ENCODE results near the gene FGD2.
"Not testable (repeated sequence)": the region's sequence is repeated elsewhere in the genome, so short reads cannot be mapped to it uniquely, and the experiment has no call there.

FGD2 gene

DNA sequence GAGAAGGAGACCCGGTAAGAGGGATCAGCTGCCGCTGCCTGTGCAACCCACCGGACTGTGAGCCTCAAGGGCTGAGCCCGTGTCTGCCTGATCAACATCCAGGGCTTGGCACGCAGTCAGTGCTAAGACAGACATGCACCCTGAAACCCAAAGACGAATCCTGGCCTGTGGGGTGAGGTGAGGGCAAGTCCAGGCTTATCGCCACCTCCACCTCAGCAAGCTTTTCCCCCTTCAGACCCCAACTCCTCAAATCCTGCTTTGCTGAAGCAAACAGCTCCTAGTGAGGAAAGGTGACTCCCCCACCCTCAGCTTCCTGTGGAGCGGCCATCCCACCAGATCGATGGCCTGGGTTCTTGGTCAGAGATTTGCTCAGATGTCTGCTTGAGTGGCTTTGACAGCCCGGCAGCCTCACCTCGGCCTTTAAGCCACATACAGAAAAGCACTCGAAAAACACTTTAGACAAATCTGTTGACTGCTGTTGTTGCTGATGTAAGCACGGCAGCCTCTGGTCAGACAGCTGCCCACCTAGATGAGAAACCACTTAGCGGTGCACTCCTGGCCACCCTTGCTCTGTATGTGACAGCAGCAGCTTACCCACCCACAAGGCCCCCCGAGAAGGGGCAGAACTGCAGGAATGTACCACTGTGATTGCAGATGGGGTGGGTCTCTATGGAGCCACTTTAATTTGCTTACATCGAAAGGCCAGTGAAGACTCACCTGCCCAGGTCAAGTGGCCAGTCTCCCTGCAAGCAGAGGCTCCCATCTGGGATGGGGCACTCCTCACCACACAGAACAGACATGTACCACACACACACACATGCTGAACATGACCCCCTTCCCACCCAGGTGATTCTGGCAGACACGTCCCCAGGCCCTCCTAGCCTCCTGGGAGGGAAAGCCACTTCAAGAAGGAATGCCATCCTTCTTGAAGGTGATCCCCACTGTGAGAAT lies 34.3 kb upstream of the FGD2 start:
- no peak for DNase-seq

DNA sequence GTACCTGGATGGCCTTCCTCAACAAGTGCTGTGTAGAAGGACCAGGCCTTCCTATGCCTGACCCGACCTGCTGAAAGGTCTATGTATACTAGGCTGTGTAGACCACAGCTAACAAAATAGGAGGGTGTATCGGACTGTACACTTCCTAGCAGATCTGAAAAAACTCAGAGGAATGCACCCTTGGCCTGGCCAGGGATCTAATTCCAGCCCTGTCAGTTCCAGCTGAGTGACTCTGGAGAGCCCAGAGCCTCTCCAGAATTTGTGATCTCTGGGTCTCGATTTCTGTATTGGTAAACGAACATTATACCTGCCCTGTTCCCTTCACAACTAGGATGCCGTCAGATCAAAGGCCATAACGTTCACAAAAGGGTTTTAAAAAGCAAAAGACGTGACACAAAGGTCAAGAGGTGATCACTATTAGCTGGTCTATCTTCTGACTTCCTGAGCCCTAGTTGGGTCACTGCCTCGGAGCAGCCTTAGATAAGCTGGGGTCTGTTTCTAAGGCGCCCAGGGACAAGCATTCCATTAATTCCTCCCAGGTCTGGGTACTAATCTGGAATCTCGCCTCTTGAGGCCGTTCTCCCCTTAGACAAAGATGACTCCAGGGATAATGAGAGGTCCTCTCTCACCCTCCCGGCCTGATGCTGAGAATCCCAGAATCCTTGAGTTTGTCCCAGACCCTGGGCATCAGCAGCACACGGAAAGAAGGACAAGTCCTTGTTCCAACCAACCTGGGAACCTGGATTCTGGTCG lies 33.4 kb upstream of the FGD2 start:
- no peak for DNase-seq

DNA sequence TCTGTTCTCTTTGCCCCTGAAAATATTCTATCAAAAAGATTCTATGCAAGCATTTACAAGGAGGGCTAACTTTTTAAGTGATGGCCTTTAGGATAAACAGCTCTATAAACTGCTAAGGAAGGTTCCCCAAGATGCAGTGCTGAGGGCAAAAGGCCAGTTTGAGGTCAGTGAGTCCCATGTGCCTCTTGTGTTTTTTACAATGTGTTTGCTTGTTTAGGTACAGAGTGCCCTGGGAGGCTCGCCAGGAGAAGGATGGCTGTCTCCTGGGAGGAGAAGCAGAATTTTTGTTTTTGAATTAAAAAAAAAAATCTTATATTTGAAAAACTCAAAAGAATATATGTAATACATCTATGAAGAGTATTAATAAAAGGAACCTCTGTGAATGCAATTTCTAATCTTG lies 32.3 kb upstream of the FGD2 start:
- no peak for DNase-seq

DNA sequence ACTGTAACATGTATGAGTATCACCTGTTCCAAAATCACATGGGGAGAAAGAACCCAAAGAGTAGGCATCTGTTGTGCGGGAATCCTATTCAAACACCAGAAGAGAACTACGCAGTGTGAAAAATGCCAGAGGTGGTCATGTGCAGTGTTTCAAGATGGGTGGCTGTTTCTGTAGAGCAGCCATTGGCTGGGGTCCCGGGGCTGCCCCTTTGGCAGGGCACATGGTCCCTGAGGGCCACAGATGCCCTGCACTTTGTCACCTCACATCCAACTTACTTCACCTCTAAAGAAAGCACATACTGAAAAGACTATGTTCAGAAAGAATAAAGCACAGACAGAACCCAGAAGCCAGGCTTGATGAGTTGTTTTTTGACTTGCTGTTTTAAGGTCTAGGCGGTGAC lies 31.8 kb upstream of the FGD2 start:
- no peak for DNase-seq

DNA sequence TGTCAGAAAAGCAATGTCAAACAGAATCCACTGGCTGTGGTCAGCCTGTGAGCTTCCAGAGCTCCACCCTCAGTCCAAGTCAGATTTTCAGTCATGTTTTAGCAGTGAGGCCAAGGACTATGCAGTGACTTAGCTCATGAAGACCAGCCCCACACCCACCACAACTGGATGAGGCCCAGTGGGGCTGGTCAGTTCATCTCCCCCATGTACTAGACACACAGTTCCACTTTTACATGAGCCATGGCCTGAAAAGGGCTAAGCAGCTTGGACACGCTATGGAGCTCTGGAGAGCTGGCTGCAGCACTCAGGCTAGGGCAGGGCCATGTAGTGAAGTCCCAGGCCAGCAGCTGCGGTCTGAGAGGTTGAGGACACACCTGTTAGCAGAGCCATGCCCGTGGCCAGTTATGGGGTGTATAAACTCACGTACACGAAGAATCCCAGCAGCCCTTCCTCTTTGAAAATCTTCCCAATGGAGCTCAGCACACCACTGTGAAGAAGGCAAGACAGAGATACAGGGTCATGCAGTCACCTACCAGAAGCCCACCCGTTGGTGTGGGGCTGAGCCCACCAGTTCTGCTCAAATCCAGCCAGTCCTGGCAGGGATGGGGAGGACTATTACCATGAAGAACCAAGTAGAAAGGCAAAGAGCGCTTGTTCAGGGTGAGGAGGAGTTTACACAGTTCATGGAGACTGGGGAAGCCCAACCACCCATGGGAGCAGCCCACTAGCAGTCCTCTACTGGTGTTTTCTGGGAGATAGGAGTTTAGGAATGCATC lies 30.0 kb upstream of the FGD2 start:
- DNase-seq, result no peak

DNA sequence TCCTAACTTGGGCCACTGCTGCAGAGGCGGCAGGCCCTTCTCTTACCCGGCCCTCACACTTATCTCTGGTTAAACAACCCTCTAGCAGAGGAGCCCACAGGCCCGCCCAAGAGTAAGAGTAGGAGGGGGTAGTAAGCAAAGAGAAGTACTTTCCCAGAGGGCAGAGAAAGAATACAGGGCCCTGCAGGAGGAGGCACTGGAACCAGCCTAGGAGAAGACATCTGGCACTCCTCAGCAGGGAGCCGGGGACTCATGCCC lies 29.5 kb upstream of the FGD2 start:
- no peak for DNase-seq

DNA sequence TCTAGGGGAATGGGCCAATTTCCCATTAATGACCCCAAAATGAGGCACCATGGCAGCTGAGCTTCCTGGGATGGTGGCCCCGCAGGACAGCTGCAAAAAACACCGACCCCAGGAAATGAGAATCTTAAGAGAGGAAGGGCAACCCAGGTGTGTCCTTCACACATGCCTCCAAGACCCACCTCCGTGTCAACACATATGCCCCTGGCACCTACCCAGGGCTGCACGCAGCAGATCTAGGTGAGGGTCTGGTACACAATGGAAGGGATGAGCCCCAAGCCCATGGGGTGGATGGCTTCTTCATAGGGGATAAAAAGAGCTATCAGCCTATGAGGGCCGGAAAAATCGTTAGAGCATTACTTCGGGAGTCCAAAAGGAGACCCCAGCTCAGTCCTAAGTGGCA lies 28.9 kb upstream of the FGD2 start:
- DNase-seq, result no peak

DNA sequence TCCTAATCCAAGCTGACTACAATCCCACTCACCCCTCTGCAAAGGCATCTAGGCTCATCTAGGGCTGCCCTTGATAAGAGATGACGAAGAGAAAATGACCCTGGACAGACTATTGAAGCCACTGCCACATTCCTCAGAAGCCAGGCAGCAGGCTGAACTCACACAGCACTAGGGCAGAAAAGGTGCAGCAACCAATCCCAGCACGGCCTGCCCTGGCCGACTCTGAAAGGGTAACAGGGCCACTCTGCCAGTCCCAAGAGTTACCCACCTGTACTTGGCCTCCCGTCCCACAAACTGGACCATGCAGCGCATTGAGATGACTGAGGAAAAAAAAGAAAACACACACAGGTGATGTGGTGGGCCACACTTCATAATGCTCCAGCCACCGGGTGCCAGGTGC lies 28.5 kb upstream of the FGD2 start:
- DNase-seq, result no peak

DNA sequence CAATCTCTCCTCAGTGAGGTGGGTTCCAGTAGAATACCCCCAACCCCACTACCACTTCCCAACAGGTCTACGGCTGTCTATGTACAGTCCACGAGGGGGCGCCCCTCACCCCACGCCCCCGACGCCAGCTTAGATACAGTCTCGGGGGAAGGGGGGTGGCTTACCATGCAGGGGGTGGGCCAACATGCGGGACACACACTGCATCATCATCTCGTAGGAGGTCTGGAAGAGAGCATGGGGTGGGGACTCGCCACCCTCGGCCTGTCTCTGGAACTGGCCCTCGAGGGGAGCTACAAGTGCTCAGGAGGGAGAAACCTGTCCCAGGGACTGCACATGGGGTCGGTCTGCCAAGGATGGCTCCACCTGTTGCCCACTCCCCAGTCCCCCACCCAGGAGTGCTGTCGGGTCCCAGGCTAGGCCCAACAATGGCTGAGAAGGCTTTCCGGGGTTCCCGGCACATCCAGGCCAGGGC lies 27.9 kb upstream of the FGD2 start:
- no peak for DNase-seq

DNA sequence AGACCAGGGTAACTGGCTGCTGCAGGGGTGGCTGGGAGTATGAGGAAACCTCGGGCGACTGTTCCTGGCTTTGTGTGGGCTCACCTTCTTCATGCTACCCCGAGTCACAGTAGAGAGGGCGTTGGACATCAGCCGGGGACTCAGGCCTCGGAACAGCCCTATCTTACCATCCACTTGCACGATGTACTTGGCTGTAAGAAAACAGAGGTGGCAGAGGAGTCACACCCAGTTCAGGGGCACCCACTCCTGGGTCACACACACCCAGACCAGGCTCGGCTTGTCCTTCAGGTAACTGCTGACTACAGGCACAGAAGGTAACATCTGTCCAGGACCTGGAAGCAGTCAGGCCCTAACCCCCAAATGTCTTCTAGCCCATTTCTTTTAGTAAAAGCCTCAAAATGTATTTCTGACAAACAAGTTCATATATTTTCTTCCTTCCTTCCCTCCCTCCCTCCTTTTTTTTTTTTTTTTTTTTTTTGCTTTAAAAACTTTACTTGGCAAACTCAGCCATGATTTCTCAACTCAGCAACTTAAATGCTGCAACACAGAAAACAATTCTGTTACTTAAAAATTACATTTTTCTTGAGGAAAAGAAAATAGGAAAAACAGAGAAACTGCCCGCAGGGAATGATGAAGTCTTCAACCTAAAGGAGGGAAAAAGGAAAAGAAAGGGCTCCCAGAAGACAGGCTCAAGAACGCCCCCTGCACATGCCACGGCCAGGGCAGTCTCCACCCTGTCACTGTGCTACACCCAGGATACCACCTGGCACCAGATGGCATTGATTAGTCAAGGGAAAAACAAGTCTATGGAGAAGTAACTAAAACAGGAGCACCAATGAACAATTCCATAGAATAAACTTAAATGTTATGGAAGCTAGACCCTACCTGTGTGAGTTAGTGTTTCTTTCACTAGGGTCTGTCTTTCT lies 26.8 kb upstream of the FGD2 start:
- no peak for DNase-seq

DNA sequence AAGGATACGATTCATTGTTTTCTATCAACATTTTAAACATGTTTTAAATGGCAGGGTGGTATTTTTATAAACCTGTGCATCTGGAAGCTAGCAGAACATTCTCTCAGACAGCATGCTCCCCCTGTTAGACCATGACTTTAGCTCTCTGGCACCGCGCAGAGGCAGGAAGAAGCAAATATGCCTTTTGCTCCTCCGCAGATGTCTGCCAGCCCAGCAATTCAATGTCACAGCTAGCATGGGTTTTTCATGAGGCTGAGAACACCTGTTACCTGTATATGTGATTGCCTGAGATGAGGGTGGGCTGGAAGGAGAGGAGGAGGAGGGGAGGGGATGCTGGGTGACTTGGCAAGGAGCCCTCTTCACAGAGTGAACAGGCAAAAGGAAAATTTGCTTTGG lies 26.1 kb upstream of the FGD2 start:
- no peak for DNase-seq

DNA sequence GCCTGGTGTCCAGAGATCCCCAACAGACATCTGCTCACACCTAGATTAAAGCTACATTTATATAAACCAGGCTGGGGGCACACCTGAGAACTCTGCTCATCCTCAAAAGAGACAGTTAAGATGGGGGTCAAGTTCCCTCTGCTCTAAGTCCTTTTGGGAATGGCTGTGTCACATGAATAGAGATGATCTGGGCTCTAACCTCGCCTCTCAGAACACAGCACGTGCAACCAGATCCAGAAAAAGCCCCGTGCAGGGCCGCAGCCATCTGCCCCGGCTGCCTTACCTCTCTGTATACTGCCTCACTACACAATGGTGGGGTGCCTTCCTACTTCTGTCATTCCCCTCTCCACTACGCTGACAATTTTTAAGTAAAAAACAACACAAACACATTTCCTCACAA lies 25.3 kb upstream of the FGD2 start:
- DNase-seq, result no peak

DNA sequence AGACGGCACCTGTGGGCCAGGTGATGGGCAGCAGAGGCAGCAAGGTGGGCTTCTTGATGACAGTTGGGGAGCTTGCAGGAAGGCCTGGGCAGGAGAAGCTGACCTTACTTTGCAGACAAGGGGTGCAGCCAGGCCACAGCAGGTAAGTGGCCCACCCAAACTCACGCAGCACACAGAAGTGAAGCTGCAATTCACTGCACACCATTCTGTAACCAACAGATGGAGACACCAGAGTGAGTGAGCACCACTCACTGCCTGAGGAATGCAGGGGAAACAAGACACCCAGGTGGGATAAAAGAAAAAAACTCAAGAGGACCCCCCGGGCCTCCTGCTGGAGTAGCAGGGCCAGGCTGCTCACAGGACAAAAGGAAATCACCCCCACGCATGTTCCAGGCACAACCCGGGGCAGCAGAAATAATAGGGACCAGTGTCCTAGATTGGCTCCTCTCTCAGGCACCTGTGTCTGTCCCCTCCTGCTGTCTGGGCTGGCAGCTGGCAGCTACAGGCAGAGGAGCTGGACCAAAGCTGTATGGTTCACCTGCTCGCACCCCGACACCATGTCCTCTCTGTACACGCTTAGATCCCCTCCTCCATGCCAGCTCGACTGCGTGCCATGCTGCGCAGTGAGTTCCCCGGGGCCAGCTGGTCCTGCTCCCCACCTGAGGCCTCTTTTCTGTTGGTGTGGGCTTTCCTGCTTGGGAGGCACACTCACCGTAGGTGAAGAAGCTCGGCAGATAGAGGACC lies 24.4 kb upstream of the FGD2 start:
- no peak for DNase-seq

DNA sequence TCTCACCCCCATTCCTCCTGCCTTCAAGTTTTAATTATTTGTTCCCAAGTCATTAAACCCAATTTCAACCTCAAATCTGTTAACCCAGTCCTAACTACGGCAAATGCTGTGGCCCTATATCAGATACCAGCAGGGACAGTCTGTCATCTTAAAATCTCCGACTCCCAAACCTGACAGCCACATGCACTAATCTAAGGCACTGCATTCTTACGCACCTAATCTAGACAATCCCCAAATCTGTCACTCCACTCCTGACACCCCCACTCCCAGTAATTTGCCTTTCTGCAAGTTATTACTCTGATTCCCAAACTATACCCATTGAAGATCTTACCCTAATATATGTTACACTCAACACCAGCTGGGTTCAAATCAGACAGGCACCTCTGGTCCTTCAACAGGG lies 21.9 kb upstream of the FGD2 start:
- no peak for DNase-seq

DNA sequence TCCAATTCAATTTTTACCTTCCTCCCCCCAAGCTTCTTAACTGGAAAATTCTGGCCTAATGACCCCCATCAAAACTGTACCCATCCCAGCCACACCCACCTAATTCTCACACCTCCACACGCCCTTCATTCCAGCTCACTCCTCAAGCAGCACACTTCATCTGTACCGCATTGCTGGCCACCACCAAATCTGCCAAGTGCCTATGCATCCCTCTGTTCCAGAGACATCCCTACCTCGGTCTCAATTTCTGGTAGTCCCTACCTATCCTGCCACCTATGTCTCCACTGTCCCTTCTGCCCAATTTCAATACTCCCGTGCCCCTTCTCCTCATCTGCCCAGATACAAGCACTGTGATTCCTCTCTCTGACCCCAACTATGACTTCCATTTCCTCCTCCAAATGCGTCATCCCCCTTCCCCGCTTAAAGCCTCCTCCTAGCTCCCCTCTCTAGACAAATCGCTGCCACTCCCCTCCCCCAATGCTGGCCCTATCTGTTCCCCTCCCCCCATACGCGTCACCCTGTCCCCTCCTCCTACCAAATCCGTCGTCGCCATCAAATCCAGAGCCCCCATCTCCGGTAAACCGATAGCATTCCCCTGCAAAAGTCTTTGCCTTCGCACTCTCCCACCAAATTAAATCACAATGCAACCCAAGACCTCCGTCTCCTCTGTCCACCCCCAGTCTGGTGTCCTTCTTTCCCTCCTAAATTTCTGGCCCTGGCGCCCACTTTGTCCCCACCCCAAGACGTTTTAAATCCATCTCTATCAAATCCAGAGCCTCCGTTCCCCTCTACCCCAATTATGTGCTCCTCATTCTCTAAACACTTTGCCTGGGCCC lies 20.7 kb upstream of the FGD2 start:
- DNase-seq, result peak; percentile 59

DNA sequence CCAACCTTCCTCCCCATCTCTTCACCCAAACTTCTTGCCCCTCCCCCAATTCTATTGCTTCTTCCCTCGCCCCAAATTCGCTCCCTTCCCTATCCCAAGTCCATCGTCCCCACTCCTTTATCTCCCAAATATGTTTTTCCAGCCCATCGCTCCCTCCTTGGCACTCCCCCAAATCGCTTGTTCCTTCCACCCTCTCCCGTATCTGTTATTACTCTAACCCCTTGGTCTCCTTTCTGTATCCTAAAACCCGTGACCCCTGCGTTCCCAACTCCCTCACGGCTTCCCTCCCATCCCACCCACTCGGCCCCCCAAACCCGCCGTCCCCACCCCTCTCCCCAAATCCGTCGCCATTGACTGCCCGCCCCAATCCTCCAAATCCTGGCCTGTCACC lies 20.0 kb upstream of the FGD2 start:
- DNase-seq, result no peak

DNA sequence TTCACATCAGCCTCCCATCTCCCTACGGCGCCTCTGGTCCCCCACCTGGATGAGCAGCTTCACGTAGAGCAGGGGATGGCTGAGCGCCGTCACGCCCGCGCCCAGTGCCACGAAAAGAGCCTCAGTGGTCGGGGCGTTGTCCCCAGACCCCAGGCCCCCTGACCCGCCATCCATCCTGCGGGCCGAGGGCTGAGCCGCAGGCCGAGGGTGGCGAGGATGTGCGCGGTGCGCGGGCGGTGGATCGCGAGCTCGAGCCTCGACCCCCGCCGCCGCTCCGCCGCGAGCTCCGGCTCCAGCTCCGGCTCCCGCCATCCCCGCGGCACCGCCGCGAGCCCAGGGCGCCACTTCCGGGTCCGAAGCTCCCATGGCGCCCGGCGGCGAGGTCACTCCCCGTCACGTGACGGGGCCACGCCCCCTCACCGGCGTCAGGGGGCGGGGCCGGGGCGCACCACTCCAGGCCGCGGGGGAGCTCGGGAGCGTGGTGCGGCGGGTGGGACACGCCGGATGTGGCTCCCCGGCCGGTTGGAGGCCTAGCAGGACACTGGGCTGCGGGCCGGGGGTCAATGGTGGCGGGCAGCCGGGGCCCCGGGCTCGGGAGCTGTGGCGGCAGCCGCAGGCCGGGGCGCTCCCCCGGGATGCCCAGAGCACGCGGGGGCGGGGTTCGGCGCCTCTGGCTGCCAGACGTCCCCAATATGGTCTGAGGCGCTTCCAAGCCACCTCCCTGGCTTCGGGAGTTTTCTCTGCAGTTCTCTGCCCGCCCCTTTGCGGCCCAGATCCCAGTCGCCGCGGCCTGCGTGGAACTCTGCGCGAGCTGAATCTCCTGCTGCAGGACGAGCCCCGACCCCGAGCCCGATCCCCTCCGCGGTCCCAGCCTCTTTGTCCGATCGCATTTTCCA lies 19.4 kb upstream of the FGD2 start, which contains the start of gene MTCH1:
Gene MTCH1, minus strand, starts transcription at position 389 of the 896 bp plus-strand sequence. Its CDS starts 23 bp downstream, at position 366.
- peak; percentile 84 for DNase-seq

DNA sequence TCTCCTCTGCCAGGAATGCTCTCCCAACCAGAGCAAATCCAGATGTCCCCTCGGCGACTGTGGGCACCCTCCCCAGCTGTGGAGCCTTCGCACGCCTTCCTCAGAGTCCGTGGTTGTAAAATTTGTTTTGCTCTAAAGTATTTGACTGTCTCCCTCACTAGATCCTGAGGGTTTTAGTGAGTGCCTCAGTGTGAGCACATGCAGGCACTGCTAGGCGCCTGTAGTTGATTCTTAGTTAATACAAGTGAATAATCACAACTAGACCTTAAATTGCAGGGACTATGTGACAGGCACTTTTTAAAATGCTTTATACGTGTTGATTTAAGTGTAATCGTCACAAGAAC lies 18.8 kb upstream of the FGD2 start:
- no peak for DNase-seq

DNA sequence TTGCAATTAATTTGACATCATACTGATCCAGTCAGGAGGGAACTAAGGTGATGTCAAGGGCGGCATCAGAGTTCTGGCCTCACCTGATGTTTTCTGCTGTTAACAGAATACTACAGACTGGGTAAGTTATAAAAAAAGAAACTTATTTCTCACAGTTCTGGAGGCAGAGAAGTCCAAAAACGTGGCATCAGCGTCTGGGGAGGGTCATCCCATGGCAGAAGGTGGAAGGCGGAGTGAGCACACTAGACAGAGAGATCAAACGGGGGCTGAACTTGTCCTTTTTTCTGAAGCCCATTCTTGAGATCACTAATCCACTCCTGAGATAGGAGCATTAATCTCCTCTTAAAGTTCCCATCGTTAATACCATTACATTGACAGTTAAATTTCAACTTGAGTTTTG lies 16.2 kb upstream of the FGD2 start:
- DNase-seq, result no peak

DNA sequence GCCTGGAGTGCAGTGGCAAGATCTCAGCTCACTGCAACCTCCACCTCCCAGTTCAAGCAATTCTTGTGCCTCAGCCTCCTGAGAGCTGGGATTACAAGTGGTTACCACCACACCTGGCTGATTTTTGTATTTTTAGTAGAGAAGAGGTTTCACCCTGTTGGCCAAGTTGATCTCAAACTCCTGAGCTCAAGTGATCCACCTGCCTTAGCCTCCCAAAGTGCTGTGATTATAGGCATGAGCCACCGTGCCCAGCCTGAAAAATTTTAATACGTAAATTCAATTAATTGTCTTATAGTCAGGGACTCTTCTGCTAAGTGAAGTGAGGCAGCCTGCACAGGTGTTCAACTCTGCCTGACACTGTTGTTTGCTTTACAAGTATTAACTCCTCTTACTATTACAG lies 15.1 kb upstream of the FGD2 start:
- DNase-seq, result not testable (repeated sequence)
